Natural killer cell treated with Interleukin-12 subunit alpha and Interleukin-12 subunit beta and Interleukin-15 and Interleukin-18, amount 100 ng/mL, for 72 hours (primary cell): ENCODE results near the gene NLRP9. TPM values are rescaled to one million over a fixed set of nuclear protein-coding genes. Genes with fewer than 3 reads are reported as not detected.

Experiments
- ATAC-seq, 2 donors: fragments of 150-1000 bp; cut with Tn5 transposase in 1 of 2; sonication (Bioruptor Pico), chemical (Tn5 transposase) in 1 of 2; 2 replicates each; pipeline ENCODE4 v1.10.0; 2021
- DNase-seq: peaks from one replicate; pipeline ENCODE4 v3.0.0; 2022; ENCODE audit warnings: low spot score
- H3K27ac Mint-ChIP-seq, 2 donors: 1 replicate in 1 of 2; 2 replicates in 1 of 2; pipeline ENCODE4 v1.8.0; 2022; ENCODE audit warnings: mixed read lengths in 2 of 2, mild to moderate bottlenecking in 1 of 2, moderate library complexity in 1 of 2
- H3K27me3 Mint-ChIP-seq, 2 donors: 1 replicate in 1 of 2; 2 replicates in 1 of 2; pipeline ENCODE4 v1.8.0; 2022; ENCODE audit warnings: mixed read lengths in 2 of 2
- H3K36me3 Mint-ChIP-seq: one replicate; pipeline ENCODE4 v1.8.0; 2022; ENCODE audit warnings: mixed read lengths
- H3K4me1 Mint-ChIP-seq, 2 donors: 1 replicate in 1 of 2; 2 replicates in 1 of 2; pipeline ENCODE4 v1.8.0; 2022; ENCODE audit warnings: low read depth in 2 of 2, mixed read lengths in 2 of 2, mild to moderate bottlenecking in 1 of 2
- H3K4me3 Mint-ChIP-seq: one replicate; pipeline ENCODE4 v1.8.0; 2022; ENCODE audit warnings: mixed read lengths
- H3K9me3 Mint-ChIP-seq: 2 replicates; pipeline ENCODE4 v1.8.0; 2022; ENCODE audit warnings: mixed read lengths
- total RNA-seq, 2 donors: library from RNA; stranded (reverse); gene quantifications; one replicate each; pipeline ENCODE4 v1.2.3, GENCODE V29; 2022

NLRP9 gene
- total RNA-seq, 2 donors from 2014 or later = not detected

GRCh38 chr19:55689411-55690108 is 48.6 kb downstream of the NLRP9 start:
- Mint-ChIP-seq H3K27ac (no peak overlapping the region), H3K4me3 (no peak overlapping the region), H3K36me3 (no peaks in the 10 kb centered on the region), H3K4me1 (peaks cover 0 to 7% of the 10 kb centered on the region in 2 donors), H3K9me3 (no peaks in the 10 kb centered on the region), H3K27me3 (no peaks in the 10 kb centered on the region)
- ATAC-seq = no peak
- DNase-seq = peak; percentile 58

DNA sequence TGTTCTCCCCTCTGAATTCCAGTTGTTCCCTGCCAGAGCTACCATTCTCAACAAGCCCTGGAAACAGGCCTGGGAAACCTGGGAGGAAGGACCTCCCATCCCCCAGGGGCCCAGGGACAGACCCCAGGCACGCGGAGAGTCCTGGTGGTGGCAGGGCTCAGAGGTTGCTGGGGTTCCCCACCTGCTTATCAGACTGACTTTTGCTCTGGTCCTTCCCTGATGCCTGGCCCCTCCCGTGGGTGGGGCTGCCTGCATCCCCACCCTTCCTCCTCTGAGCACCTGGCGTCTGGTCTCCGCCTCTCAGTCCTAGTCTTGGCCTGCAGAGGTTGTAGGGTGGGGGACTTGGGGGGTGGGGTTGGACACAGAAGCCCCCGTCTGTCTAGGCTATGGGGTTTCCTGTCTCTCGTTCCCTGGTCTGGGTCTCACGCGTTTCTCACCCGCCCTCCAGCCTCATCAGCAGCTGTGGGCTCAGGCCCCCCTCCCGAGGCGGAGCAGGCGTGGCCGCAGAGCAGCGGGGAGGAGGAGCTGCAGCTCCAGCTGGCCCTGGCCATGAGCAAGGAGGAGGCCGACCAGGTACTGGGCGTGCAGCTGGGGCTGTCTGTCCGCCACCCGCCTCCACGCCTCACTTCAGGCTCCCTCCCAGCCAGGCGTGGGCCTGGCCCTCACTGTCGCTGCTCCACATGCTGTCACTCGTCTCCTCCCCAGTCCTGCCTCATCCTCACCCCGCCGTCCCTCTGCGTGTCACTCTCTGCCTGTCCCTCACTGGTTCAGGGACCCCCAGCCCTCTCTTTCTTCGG is 49.6 kb downstream of the NLRP9 start:
- H3K27ac Mint-ChIP-seq = no peak overlapping the region
- H3K4me3 Mint-ChIP-seq = no peak overlapping the region
- H3K27me3 Mint-ChIP-seq = no peaks in the 10 kb centered on the region
- H3K36me3 Mint-ChIP-seq = no peaks in the 10 kb centered on the region
- peak in 1 of 2 donors; percentile 8 for ATAC-seq
- DNase-seq = peak; percentile 51
- no peaks in the 10 kb centered on the region for H3K9me3 Mint-ChIP-seq
- H3K4me1 Mint-ChIP-seq = peaks cover 3 to 7% of the 10 kb centered on the region in 2 donors

DNA sequence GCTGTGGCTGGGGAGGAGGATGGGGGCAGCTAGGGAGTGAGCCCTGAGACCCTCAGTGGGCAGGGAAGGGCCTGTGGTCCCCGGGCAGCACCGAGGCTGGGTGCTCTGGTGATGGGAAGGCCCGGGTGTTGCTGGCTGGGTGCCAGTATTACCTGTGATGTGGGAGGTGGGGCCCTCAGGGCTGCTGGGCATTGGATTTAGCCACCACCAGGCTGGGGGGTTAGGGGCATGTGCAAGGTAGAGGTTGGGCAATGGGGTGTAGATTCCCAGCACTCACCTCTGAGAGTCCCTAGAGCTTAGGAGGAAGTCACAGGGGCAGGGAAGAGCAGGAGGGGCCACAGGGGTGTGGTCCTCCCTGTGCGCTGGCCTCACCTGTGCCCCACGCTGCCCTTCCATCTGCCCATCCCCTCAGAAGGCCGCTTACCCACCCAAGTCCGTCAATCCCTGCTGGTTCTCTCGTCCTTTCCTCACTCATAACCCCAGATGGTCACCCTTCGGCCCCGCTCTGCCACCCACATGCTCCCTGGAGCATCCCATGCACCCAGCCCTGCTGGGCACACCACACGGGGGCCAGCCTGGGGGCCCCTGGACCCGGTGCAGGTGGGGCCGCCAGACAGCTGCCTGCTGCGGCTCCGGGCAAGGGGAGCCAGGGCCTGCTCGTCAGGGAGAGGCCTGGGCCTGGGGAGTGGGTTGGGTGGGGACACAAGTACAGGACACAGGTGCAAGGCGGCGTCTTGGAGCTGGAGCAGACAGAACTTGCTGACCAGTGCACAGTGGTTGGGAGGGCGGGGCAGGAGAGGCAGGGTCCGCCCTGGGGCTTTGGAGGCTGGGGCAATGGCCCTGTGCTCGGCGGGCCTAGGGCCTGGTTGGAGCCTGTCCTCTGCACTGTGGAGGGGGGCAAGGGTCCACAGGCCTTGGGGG is 50.7 kb downstream of the NLRP9 start:
- peaks cover 5 to 7% of the 10 kb centered on the region in 2 donors for H3K4me1 Mint-ChIP-seq
- no peak overlapping the region for H3K4me3 Mint-ChIP-seq
- no peaks in the 10 kb centered on the region for H3K36me3 Mint-ChIP-seq
- ATAC-seq (no peak), DNase-seq (no peak)
- H3K27me3 Mint-ChIP-seq = no peaks in the 10 kb centered on the region
- no peaks in the 10 kb centered on the region for H3K9me3 Mint-ChIP-seq
- no peak overlapping the region for H3K27ac Mint-ChIP-seq

GRCh38 chr19:55686311-55687050 is 51.7 kb downstream of the NLRP9 start:
- Mint-ChIP-seq H3K27me3 (no peaks in the 10 kb centered on the region), H3K9me3 (no peaks in the 10 kb centered on the region), H3K27ac (no peak overlapping the region), H3K36me3 (no peaks in the 10 kb centered on the region), H3K4me1 (peaks cover 5 to 7% of the 10 kb centered on the region in 2 donors), H3K4me3 (no peak overlapping the region)
- ATAC-seq = peak in 1 of 2 donors; percentile 6
- no peak for DNase-seq

DNA sequence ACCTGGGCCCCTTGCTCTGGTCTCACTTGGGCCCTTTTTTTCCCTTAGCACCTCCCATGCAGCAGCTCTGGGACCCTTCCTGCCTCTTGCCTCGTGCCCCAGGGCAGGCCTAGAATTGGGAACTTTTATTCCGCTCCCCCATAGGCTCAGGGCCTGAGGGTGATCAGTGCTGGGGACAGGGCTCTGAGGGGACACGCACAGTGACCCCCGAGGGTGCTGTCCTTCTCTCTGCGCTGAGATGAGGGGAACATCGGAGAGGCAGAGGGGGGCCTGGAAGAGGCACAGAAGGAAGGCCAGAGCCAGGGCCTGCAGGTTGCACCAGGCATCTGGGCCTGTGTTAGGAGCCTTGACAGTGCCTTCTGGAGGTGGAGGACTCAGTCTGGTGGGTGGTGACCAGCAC is 52.4 kb downstream of the NLRP9 start:
- Mint-ChIP-seq H3K4me3 (no peak overlapping the region), H3K27ac (no peak overlapping the region), H3K36me3 (no peaks in the 10 kb centered on the region), H3K9me3 (no peaks in the 10 kb centered on the region), H3K27me3 (no peaks in the 10 kb centered on the region), H3K4me1 (peaks cover 5 to 9% of the 10 kb centered on the region in 2 donors)
- no peak for ATAC-seq
- DNase-seq = no peak

- Mint-ChIP-seq H3K36me3 (no peaks in the 10 kb centered on the region), H3K27me3 (no peaks in the 10 kb centered on the region), H3K27ac (no peak overlapping the region), H3K9me3 (no peaks in the 10 kb centered on the region), H3K4me3 (no peak overlapping the region), H3K4me1 (peaks cover 5 to 10% of the 10 kb centered on the region in 2 donors)
- DNase-seq = no peak
- no peak for ATAC-seq
Observed at GRCh38 chr19:55684946-55685681, 53.1 kb downstream of the NLRP9 start.

- DNase-seq = no peak
- Mint-ChIP-seq H3K27ac (no peak overlapping the region), H3K4me1 (peaks cover 16 to 22% of the 10 kb centered on the region in 2 donors), H3K4me3 (no peak overlapping the region), H3K27me3 (no peaks in the 10 kb centered on the region), H3K9me3 (no peaks in the 10 kb centered on the region), H3K36me3 (no peaks in the 10 kb centered on the region)
- ATAC-seq = no peak
Observed at GRCh38 chr19:55683449-55684261, 54.5 kb downstream of the NLRP9 start.

DNA sequence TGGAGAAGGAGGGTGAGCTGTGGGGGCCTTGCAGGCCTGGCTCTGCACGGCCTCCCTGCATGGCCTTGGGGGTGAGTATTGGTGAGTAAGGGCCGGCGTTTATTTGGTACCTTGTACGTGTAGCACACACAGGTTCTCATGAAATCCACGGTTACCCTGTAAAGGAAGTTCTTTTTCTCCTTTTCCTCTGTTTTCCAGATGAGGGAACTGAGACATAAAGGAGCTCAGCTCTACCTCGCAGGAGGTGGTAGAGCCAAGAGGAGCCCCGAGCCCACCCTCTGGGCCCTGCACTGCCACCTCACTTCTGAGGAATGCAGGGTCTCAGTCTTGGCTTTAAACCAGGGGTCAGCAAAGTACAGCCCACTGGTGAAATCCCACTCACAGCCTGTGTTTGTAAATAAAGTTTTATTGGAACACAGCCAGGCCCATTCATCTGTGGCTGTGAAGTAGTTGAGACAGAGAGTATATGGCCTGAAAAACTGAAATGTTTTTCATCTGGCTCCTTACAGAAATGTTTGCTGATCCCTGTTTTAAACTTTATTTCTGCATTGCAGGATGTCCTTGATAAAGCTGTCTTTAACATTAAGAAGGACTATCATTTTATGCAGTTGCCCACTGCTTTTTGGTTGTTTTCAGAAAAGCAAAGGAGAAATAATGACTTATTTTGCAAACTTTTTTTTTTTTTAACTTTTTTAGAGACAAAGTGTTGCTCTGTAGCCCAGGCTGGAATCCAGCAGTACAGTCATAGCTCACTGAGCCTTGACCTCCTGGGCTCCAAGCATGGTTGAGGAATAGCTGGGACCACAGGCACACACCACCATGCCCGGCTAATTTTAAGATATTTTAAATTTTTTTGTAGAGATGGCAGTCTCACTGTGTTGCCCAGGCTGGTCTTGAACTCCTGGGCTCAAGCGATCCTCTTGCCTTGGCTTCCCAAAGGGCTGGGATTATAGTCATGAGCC is 56.8 kb downstream of the NLRP9 start:
- peaks cover 33 to 38% of the 10 kb centered on the region in 2 donors for H3K4me1 Mint-ChIP-seq

DNA sequence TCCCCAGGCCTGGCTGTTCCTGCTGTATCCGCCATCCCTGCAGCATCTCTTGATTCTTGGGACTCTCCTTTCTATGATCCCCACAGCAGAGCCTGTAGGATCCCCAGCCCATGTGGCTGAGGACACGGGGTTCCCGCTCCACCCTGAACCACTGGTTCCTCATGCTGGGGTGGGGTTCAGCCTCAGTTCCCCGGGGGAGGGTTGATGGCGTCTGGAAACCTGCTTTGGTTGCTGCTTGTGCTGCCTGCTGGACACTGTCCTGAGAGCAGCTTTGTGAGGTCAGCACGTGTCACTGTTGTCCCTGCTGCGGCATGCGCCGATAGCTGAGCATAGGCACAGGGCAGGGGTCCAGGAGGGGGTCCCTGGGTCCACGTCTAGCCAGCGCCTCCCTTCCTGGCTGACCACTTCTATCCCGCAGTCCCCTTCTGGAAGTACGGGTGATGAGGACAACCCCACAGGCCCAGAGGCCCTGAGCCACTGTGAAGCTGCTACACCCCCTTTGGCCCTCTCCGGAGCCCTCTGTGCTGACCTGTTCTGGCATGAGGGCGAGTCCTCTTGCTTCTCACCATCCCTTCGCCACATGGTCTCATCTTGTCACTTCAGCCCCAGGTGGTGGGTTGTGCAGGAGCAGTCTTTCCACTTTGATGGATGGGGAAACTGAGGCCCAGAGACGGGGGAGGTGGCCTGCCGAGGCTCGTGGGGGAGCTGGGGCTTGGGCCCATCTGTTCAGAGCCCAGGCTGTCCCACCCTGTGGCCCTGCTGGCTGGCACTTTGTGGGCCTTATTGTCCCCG is 57.7 kb downstream of the NLRP9 start:
- Mint-ChIP-seq H3K4me3 (no peak overlapping the region), H3K27me3 (no peaks in the 10 kb centered on the region), H3K9me3 (no peaks in the 10 kb centered on the region), H3K36me3 (peaks cover 16% of the 10 kb centered on the region), H3K27ac (no peak overlapping the region), H3K4me1 (peaks cover 38 to 40% of the 10 kb centered on the region in 2 donors)
- ATAC-seq (no peak), DNase-seq (no peak)

More for the DNA sequence above, 56.8 kb downstream of the NLRP9 start:
- Mint-ChIP-seq H3K4me3 (no peak overlapping the region), H3K27me3 (no peaks in the 10 kb centered on the region), H3K27ac (no peak overlapping the region), H3K36me3 (peaks cover 11% of the 10 kb centered on the region), H3K9me3 (no peaks in the 10 kb centered on the region)
- ATAC-seq (no peak), DNase-seq (no peak)

DNA sequence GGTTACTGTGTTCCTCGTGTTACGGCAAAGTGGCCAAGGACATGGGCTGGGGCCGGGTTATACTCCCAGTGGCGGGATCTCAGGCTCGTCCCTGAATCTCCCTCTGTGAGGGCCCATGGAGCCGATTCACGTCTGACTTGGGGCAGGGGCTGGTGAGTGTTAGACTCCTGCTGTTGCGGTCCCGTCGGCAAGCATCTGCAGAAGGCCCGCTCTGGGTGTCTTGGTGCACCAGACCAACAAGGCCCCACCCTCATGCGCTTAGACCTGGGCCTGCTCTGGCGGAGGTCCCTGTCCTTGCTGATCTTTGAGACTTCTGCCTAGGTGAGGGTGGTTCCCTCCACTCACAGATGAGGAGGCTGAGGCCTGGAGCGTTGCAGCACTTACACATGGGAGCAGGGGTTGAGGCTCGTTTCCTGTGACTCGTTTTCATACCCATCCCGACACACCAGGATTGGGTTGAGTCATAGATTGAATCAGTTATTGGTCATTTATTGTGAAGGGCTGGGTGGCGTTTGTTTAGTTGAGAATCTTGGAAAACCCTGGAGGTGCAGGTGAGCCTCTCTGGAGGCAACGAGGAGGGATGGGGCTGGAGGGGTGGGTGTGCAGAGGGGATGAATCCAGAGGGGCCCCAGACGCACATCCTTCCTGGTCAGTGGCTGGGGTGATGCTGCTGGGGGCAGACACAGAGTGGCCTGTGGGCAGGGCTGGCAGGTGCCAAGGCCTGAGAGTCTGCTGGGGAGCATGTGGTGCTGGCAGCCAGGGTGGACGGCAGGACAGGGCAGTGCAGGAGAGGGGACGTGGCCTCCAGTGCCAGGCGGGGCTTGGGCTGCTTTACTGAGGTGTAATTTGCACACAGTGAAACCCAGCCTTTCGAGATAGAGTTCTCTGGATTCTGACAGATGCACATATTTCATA is 58.6 kb downstream of the NLRP9 start:
- ATAC-seq (no peak), DNase-seq (no peak)
- H3K4me3 Mint-ChIP-seq = no peak overlapping the region
- H3K9me3 Mint-ChIP-seq = no peaks in the 10 kb centered on the region
- peak overlapping the region in 1 of 2 donors; percentile 52 for H3K27ac Mint-ChIP-seq
- peaks cover 19% of the 10 kb centered on the region for H3K36me3 Mint-ChIP-seq
- H3K4me1 Mint-ChIP-seq = peaks cover 41 to 44% of the 10 kb centered on the region in 2 donors
- no peaks in the 10 kb centered on the region for H3K27me3 Mint-ChIP-seq
